Ramos (cell line): ENCODE data around the gene DNM1L.

Experiments used
- in situ Hi-C: fragments of 300-500 bp; cut with MboI; formaldehyde crosslinking; loops from one replicate; pipeline ENCODE4 v1.14.3; 2022; ENCODE audit warnings: low sequenced_read_pairs; ENCODE audit not compliant: unreplicated experiment

The DNM1L gene

DNA sequence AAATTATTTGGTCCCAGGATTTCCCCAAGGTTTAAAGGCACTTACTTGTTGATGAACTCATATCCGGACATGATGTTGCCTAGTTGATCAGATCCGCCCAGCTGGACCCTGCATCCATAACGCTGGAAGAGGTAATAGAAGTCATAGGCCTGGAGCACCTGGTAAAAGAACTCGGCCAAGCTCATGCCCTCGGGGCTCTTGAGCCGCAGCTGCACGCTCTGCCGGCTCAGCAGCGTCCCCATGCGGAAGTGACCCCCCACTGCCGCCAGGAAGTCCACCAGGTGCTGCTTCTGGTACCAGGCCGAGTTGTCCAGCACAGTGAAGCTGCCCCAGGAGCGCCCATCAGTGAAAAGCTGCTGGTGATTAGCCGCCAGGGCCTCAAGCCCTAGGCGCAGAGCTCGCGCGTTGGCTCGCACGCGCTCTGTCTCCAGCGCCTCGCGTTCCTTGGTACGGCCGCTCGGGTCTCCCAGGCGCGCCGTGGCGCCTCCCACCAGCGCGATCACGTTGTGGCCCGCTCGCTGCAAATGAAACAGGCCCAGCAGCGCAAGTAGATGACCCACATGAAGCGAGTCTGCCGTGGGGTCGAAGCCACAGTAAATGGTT, 76.1 kb downstream of the DNM1L start:
- in situ Hi-C loops = loop anchor here (5.0 to 10.0 kb wide), 2 partner anchors 300 to 1267 kb away; partner anchors contain the start of gene ALG10

DNA sequence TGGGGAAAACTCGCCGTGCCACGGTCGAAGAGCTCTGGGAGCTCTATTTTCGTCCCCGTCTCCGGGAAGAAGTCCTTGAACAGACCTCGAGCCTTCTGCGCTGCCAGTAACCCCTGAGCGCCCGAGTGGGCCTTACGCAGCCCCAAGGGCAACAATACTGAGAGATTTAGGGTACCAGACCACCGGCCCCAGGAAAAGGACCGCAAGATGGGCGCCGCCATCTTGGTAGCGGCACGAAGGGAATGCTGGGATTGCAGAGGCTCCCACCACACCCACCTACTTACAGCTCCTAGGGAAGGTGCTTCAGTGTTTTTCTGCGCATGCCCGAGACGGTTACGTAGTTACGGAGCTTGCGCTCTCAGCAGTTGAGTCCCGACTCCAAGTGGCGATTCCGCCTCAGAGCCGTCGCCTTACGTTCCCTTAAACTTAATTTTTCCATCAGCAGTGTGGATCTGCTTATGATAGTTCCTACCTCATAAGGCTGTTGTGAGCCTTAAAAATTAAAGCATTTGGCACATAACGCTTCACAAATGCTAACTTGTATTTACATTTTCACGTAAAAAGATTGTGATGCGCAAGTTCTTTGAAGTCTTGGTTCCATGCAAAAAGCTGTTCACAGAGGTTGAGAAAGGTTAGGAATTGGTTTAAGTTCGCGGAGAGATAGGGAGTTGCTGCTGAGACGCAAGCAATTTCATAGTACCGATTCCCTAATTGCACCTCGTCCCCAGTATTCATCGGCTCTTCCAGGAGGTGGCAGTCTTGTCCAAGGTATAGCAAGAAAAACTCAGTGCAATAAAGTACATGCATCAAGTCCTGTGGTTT, 76.8 kb downstream of the DNM1L start, which contains the start of gene YARS2:
Gene YARS2 (minus strand): TSS at position 244 of the 822 bp plus-strand sequence. CDS start 23 bp downstream, at position 221.
- in situ Hi-C loops = loop anchor here (5.0 to 10.0 kb wide), 2 partner anchors 301 to 1266 kb away; partner anchors contain the start of gene ALG10

DNA sequence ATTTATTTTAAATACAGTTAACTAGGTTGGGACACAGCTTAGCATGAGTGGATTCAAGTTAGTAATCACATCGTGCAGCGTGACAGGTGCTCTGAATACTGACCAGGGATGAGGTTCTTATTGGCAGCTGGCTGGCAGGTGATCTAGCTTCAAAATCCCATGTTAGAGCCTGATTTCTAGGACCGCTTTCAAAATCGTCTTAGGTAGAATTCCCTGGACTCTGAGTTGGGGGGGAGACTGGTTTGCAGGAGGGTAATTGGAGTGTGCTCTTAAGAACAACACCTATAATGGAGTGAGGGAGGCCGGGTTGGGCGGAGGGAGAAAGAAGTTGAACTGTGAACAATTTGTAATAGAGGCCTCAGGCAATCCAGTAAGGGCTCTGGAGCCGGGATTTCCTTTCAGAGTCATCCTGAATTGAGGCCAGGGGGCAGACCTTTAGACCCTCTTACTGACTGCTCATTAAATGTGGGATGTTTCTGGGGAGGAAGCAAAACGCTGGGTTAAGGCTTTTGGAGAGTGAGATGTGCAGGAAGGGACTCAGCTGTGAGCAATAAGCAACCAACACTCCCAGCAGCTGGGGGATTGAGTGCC, 77.5 kb downstream of the DNM1L start:
- in situ Hi-C loops = loop anchor here (5.0 to 10.0 kb wide), 2 partner anchors 302 to 1266 kb away; partner anchors contain the start of gene ALG10

DNA sequence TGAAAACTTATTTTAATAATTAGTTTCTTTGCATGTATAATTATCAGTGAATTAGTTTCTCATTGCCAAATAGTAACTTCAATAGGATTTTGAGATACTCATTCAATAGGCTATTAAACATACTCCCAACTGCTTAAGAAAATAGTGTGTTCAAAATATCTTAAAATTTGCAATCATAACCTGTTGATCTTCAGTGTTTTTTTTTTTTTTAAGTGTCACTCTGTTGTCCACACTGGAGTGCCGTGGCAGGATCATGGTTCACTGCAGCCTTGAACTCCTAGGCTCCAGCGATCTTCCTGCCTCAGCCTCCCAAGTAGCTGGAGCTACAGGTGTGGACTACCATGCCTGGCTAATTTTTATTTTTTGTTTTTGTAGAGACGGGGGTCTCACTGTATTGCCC, 78.1 kb downstream of the DNM1L start:
- in situ Hi-C loops = loop anchor here (5.0 to 10.0 kb wide), 2 partner anchors 302 to 1265 kb away; partner anchors contain the start of gene ALG10

DNA sequence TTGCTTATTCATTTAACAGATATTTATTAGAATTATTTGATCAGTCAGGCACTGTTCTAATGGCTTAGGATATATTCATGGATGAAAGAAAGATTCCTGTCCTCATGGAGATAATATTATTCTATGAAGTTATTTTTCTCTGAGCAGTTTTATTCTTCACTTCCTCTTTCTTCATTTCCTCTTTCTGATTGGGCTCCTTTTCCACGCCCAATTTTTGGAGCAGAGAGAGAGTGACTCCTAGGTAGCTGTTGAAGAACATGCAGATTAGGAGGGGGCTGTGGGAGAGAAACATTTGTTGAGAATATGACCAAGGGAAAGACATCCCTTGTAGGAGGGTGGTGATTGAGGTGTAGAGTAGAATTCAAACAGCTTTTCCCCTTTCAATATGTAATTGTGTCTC, 82.6 kb downstream of the DNM1L start:
- in situ Hi-C loops = no loop called here

DNA sequence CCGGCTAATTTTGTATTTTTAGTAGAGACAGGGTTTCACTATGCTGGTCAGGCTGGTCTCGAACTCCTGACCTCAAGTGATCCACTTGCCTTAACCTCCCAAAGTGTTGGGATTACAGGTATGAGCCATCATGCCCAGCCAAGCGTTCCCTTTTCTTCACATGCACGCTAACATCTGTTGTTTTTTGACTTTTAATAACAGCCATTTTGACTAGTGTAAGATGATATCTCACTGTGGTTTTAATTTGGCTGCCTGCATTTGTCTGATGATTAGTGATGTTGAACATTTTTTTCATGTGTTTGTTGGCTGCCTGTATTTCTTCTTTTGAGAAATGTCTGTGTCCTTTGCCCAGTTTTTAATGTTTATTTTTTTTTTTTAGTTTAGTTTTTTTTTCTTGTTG, 86.8 kb downstream of the DNM1L start:
- in situ Hi-C loops = no loop called here

DNA sequence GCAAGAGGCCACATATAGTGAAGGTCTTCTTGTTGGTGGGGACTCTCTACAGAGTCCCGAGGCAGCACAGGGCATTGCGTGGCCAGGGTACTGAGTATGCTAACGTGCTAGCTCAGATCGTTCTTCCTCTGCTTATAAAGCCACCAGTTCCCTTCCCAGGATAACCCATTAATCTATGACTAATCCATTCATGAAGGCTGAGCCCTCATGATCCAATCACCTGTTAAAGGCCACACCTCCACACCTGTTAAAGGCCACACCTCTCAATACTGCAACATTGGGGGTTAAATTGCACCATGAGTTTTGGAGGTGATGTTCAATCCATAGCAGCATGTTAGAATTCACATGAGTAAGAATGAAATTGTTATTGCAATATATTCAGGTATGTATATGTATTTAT, 89.4 kb downstream of the DNM1L start:
- in situ Hi-C loops = no loop called here

DNA sequence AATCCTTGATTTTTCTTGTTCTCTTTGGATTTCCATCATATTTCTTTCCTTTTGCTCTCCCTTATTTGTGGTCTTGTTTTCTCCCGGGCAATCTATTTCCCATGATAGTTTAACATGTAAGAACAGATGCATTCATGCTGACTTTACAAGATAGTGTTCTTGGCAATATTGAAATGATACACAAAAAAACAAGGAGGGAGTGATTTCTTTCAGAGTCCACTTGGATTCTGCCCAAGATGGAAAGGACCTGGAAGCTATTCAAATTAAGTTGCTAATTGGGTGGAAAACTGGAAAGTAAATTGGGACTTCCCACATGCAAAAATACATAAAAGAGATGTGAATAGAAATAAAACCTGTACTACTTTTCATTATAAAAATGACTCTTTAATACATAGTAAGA, 91.0 kb downstream of the DNM1L start:
- in situ Hi-C loops = no loop called here

DNA sequence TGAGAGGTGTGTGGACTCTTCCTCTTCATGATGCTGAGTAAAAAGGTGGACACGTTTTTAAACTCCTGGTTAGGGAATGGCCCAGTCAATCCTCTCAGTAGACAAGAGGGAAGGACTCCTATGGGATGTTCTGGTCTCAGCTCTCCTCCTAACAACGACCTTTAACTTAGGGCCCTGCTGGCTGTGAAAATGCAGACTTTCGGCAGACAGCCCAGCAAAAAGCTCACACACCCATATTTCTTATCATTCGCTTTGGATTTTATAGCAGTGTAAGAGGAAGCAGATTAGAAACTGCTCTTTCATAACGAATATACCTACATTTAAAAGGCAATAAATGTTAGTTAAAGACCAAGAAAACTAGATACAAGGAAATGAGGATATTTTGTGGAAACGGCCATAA, 94.6 kb downstream of the DNM1L start:
- in situ Hi-C loops = no loop called here

DNA sequence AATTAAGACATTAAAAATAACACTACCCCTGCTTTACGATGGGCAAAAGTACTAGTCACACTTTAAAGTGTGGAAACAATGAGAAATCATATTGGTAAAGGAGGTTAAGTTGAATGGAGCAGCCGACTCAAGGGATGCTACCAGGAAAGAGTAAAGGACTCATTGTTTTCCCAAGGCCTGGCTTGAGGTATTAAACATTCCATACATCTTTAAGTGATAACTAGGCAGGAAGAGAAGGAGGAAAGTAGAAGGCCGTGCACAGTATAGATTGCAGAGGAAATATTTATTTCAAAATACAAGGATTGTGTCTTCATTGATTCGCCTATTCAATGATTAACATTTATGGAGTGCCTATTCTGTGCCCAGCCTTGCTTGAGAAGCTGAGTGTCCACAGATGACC, 97.2 kb downstream of the DNM1L start:
- in situ Hi-C loops = no loop called here

DNA sequence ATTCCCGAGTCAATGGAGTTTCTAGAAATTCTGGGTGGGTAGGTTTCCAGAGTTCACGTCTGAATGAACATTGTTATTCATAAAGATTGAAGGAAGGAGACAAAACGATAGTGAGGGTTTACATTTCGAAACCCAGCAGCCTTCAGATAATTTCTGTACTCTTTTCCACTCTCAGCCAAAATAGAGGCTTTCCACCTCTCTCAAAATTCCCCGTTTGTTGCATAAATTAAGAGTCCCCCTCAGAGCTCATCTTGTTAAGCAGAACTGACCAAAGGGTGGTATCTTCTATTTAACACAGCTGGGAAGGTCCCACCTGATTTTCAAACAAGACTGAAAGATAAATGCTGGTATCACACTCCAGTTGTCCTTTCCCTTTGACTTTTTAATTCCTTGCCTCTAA, 98.1 kb downstream of the DNM1L start:
- in situ Hi-C loops = no loop called here

DNA sequence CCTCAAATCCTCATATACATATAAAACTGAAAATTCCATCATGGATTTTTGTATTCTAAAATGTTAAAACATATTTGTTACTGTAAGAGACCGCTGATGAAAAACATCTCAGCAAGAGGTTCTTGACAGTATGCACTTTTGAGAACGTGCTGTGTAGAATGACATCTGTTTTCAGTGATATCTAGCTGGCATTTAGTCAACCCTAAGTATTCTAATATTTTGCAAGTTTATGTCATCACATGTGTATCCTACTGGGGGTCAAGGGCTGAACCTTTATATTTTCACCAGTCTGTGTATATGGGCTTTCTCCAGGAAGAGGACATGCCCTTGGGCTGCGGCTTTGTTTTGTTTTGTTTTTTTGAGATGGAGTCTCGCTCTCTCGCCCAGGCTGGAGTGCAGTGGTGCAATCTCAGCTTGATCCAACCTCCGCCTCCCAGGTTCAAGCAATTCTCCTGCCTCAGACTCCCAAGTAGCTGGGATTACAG, 98.6 kb downstream of the DNM1L start:
- in situ Hi-C loops = no loop called here

DNA sequence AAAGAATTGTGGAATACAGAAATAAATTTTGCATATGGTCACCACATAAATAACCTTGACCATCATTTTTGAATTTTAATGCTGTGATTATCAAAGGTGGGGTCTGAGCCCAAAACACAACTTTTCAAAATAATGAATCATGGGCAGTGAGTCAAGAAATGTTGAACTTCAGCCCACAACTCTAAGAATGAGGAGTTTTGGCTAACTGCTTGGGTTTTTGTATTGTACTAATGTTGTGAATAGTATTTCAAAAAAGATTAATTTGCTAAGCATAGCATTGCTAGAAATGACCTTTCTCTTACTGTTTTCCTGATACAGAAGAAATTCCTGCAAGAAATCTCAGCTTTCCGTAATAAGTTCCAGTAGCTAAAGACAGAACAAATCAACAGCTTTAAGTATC, 101.0 kb downstream of the DNM1L start:
- in situ Hi-C loops = no loop called here

DNA sequence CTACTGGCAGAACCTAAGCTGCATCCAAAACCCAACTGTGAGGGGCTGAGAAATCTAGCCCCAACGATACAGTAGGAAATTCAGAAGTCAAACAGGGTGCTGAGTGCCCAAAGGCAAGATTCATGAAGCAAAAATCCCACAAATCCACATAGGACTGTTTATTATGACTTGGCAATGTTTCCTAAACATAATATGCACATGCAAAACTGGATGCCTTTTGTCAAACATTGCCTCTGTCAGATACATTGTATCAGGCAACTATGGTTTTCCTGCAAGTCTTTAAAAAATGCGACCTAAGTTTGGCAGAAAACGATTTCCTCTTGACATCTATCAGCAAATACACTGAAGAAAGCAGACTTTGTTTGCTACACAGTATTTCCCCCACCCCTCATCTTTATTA, 103.9 kb downstream of the DNM1L start:
- in situ Hi-C loops = no loop called here

DNA sequence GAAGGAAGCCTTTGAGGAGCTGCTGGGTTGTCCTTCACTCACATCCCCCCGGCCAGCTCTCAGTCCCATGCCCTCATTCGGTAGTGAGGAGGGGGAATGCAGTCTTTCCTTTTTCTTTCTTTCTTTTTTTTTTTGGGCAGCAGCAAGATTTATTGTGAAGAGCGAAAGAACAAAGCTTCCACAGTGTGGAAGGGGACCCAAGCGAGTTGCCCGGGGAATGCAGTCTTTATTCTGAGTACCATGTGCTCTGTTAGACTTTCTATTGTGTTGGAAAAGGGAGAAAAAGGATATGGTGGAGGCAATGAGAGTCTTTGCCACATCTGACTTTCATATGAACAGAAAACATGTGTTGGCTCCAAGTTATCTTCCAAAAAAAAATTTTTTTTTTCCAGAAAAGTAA, 106.5 kb downstream of the DNM1L start:
- in situ Hi-C loops = no loop called here

DNA sequence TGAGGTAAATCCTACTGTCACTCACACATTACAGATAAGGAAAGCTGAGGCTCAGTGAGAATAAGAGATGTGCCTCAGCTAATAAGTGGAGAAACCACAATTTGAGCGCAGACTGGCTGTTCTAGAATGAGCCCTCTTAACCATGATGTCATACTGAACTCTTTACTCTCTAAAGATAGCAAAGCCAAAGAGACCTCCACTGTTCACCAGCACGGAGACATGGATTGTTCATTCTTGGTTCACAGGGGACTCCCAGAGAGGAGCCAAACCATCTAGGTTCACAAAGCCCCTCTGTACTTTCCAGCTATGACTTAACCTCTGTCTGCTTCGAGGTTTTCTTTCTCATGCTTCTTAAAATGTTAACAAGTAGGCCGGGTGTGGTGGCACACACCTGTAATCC, 109.3 kb downstream of the DNM1L start:
- in situ Hi-C loops = no loop called here

DNA sequence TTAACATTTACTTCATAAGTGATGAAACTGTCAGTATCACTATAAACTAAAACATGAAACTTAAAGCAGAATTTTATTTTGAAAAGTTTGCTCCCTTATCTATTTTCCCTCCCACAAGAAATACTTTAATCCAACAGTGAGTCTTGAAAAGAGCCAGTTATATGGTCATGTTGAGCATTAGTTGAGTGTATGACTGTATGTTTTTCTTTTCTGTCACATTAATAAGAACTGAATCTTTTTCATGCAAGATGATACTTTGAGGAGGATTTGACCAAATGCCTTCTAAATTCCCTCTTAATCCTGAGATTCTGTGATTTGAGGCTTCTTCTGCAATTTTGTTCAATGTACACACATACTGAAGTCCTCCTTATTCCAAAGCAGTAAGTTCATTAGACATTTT, 110.3 kb downstream of the DNM1L start:
- in situ Hi-C loops = no loop called here

DNA sequence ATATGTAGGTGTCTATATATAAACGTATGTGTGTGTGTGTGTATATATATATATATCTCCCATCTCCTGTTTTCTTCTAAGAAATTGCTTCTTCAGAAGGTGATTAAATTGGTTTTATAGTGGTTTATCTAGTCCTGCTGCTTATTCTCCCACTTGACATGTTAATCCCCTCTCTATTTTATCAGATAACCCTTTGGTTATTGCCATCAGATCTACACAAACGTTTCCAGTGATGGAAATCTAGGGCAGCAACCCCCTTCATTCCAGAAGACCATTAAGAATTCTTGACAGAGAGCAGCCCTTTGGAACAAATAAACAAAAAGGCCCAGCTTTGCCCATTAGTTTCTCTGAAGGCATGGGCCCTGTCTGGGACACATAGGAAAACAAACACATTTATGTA, 110.8 kb downstream of the DNM1L start:
- in situ Hi-C loops = no loop called here

DNA sequence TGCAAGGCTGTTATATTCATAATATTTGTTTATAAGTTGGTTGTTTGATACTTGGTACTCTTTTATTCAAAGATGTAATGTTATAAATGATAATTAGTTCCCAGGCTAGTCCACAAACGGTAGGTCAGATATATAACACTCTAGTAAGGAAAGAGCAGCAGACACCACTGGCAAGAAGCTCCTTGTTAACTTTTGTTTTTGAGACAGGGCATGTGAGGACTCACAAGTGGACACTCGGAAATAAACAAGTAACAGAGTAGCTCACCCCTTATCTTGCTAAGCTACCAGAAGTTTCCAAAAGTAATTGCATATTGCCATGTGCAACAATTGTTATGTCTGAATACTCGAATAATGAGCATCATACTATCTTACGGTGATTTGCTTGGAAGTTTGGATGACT, 115.2 kb downstream of the DNM1L start:
- in situ Hi-C loops = no loop called here
